ENCODE results near the gene SAXO1. TPM values are rescaled to one million over a fixed set of nuclear protein-coding genes. Genes with fewer than 3 reads are reported as not detected.

Gene SAXO1
- total and polyA plus RNA-seq, 2 experiments from 2014 or later, result 0.02 TPM; not detected in 1

DNA sequence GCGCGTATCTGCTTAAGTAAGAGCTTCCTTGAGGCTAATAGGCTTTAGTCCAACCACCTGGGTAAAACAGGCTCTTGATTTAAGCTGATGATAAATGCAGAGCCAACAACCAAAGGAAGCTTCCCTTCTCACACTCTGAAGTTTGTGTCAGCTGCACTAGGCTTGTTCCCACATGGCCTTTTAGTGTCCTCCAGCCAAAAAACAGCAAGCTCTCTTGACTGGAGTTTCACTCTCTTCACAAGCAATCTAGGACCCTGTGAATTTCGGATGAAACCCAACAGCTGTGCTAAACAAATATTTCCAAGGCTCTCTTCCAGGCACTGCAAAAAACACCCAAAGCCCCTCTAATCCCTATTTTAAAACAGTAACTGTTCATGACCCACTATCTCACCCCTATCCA lies 63.9 kb downstream of the SAXO1 start:
- Mint-ChIP-seq H3K9me3 (peaks cover 15% of the 10 kb centered on the region; the same call in 2 of the 3 replicates), H3K27me3 (ENCODE audit: insufficient read depth, low read depth, poor library complexity) (no peaks in the 10 kb centered on the region), H3K4me3 (no peak overlapping the region), H3K4me1 (no peaks in the 10 kb centered on the region), H3K27ac (no peak overlapping the region), H3K36me3 (ENCODE audit: low read depth) (peaks cover 8% of the 10 kb centered on the region; the same call in 1 of the 3 replicates)
- DNase-seq (ENCODE audit: low spot score) (no peak), ATAC-seq (no peak)
- H3K27ac ChIP-seq (ENCODE audit: low read depth), result no peak overlapping the region
- no peaks in the 10 kb centered on the region for H4K20me1 ChIP-seq (replicated peaks; ENCODE audit: insufficient read depth)
- no peak overlapping the region for H2AFZ ChIP-seq
- H3K36me3 ChIP-seq (ENCODE audit: insufficient read depth), result no peaks in the 10 kb centered on the region
- no peak overlapping the region for H3K4me2 ChIP-seq
- H3K4me3 ChIP-seq, result no peak overlapping the region
- H3K27me3 ChIP-seq (ENCODE audit: insufficient read depth), result no peaks in the 10 kb centered on the region
- H3K9me2 ChIP-seq (ENCODE audit: insufficient read depth), result no peaks in the 10 kb centered on the region
- TF ChIP-seq, protein P1, sequence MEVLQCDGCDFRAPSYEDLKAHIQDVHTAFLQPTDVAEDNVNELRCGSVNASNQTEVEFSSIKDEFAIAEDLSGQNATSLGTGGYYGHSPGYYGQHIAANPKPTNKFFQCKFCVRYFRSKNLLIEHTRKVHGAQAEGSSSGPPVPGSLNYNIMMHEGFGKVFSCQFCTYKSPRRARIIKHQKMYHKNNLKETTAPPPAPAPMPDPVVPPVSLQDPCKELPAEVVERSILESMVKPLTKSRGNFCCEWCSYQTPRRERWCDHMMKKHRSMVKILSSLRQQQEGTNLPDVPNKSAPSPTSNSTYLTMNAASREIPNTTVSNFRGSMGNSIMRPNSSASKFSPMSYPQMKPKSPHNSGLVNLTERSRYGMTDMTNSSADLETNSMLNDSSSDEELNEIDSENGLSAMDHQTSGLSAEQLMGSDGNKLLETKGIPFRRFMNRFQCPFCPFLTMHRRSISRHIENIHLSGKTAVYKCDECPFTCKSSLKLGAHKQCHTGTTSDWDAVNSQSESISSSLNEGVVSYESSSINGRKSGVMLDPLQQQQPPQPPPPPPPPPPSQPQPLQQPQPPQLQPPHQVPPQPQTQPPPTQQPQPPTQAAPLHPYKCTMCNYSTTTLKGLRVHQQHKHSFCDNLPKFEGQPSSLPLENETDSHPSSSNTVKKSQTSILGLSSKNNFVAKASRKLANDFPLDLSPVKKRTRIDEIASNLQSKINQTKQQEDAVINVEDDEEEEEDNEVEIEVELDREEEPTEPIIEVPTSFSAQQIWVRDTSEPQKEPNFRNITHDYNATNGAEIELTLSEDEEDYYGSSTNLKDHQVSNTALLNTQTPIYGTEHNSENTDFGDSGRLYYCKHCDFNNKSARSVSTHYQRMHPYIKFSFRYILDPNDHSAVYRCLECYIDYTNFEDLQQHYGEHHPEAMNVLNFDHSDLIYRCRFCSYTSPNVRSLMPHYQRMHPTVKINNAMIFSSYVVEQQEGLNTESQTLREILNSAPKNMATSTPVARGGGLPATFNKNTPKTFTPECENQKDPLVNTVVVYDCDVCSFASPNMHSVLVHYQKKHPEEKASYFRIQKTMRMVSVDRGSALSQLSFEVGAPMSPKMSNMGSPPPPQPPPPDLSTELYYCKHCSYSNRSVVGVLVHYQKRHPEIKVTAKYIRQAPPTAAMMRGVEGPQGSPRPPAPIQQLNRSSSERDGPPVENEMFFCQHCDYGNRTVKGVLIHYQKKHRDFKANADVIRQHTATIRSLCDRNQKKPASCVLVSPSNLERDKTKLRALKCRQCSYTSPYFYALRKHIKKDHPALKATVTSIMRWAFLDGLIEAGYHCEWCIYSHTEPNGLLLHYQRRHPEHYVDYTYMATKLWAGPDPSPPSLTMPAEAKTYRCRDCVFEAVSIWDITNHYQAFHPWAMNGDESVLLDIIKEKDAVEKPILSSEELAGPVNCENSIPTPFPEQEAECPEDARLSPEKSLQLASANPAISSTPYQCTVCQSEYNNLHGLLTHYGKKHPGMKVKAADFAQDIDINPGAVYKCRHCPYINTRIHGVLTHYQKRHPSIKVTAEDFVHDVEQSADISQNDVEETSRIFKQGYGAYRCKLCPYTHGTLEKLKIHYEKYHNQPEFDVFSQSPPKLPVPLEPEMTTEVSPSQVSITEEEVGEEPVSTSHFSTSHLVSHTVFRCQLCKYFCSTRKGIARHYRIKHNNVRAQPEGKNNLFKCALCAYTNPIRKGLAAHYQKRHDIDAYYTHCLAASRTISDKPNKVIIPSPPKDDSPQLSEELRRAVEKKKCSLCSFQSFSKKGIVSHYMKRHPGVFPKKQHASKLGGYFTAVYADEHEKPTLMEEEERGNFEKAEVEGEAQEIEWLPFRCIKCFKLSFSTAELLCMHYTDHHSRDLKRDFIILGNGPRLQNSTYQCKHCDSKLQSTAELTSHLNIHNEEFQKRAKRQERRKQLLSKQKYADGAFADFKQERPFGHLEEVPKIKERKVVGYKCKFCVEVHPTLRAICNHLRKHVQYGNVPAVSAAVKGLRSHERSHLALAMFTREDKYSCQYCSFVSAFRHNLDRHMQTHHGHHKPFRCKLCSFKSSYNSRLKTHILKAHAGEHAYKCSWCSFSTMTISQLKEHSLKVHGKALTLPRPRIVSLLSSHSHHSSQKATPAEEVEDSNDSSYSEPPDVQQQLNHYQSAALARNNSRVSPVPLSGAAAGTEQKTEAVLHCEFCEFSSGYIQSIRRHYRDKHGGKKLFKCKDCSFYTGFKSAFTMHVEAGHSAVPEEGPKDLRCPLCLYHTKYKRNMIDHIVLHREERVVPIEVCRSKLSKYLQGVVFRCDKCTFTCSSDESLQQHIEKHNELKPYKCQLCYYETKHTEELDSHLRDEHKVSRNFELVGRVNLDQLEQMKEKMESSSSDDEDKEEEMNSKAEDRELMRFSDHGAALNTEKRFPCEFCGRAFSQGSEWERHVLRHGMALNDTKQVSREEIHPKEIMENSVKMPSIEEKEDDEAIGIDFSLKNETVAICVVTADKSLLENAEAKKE (CRISPR knock-in tag; IDR thresholded peaks at IDR 0.05), result no peak
- no peak for TF ChIP-seq POLR2AphosphoS5 (IDR thresholded peaks at IDR 0.05; ENCODE audit: low read depth)
- no peak for TF ChIP-seq EZH2 (IDR thresholded peaks at IDR 0.05; ENCODE audit: low read depth, unreplicated experiment)
- no peak for TF ChIP-seq STAT1 (IDR thresholded peaks at IDR 0.05; ENCODE audit: unreplicated experiment)
- TF ChIP-seq, protein P2, sequence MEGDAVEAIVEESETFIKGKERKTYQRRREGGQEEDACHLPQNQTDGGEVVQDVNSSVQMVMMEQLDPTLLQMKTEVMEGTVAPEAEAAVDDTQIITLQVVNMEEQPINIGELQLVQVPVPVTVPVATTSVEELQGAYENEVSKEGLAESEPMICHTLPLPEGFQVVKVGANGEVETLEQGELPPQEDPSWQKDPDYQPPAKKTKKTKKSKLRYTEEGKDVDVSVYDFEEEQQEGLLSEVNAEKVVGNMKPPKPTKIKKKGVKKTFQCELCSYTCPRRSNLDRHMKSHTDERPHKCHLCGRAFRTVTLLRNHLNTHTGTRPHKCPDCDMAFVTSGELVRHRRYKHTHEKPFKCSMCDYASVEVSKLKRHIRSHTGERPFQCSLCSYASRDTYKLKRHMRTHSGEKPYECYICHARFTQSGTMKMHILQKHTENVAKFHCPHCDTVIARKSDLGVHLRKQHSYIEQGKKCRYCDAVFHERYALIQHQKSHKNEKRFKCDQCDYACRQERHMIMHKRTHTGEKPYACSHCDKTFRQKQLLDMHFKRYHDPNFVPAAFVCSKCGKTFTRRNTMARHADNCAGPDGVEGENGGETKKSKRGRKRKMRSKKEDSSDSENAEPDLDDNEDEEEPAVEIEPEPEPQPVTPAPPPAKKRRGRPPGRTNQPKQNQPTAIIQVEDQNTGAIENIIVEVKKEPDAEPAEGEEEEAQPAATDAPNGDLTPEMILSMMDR (conservative IDR thresholded peaks at IDR 0.05; ENCODE audit: low read depth in 2 of 2), result no peak
- TF ChIP-seq, protein P3, sequence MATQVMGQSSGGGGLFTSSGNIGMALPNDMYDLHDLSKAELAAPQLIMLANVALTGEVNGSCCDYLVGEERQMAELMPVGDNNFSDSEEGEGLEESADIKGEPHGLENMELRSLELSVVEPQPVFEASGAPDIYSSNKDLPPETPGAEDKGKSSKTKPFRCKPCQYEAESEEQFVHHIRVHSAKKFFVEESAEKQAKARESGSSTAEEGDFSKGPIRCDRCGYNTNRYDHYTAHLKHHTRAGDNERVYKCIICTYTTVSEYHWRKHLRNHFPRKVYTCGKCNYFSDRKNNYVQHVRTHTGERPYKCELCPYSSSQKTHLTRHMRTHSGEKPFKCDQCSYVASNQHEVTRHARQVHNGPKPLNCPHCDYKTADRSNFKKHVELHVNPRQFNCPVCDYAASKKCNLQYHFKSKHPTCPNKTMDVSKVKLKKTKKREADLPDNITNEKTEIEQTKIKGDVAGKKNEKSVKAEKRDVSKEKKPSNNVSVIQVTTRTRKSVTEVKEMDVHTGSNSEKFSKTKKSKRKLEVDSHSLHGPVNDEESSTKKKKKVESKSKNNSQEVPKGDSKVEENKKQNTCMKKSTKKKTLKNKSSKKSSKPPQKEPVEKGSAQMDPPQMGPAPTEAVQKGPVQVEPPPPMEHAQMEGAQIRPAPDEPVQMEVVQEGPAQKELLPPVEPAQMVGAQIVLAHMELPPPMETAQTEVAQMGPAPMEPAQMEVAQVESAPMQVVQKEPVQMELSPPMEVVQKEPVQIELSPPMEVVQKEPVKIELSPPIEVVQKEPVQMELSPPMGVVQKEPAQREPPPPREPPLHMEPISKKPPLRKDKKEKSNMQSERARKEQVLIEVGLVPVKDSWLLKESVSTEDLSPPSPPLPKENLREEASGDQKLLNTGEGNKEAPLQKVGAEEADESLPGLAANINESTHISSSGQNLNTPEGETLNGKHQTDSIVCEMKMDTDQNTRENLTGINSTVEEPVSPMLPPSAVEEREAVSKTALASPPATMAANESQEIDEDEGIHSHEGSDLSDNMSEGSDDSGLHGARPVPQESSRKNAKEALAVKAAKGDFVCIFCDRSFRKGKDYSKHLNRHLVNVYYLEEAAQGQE (IDR thresholded peaks at IDR 0.05; ENCODE audit: unreplicated experiment), result no peak
- TF ChIP-seq ZNF114 (CRISPR knock-in tag; IDR thresholded peaks at IDR 0.05), result no peak
- no peak for TF ChIP-seq CREB1 (CRISPR knock-in tag; IDR thresholded peaks at IDR 0.05; ENCODE audit: low read depth)
- TF ChIP-seq, protein P4, sequence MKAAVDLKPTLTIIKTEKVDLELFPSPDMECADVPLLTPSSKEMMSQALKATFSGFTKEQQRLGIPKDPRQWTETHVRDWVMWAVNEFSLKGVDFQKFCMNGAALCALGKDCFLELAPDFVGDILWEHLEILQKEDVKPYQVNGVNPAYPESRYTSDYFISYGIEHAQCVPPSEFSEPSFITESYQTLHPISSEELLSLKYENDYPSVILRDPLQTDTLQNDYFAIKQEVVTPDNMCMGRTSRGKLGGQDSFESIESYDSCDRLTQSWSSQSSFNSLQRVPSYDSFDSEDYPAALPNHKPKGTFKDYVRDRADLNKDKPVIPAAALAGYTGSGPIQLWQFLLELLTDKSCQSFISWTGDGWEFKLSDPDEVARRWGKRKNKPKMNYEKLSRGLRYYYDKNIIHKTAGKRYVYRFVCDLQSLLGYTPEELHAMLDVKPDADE (IDR thresholded peaks at IDR 0.05), result no peak
- TF ChIP-seq ZNF331 (CRISPR knock-in tag; IDR thresholded peaks at IDR 0.05; ENCODE audit: low read depth), result no peak
- TF ChIP-seq EZH2phosphoT487 (IDR thresholded peaks at IDR 0.05; ENCODE audit: unreplicated experiment), result no peak
- TF ChIP-seq JUNB (IDR thresholded peaks at IDR 0.05; ENCODE audit: unreplicated experiment), result no peak
- no peak for TF ChIP-seq NANOG (IDR thresholded peaks at IDR 0.05; ENCODE audit: borderline replicate concordance)
- H3K4me1 ChIP-seq (ENCODE audit: insufficient read depth), result no peaks in the 10 kb centered on the region
- H3K79me2 ChIP-seq (replicated peaks; ENCODE audit: insufficient read depth), result no peaks in the 10 kb centered on the region; the same call in 1 of the 2 replicates
- H3F3A ChIP-seq (replicated peaks; ENCODE audit: low read depth), result no peaks in the 10 kb centered on the region

All from GM23338 (cell line).